ENCODE measurements around the gene HEATR1. TPM values are rescaled to one million over a fixed set of nuclear protein-coding genes. Genes with fewer than 3 reads are reported as not detected.

HEATR1 gene
- total RNA-seq, 2 donors from 2014 or later, result 14.1 to 40.7 TPM

DNA sequence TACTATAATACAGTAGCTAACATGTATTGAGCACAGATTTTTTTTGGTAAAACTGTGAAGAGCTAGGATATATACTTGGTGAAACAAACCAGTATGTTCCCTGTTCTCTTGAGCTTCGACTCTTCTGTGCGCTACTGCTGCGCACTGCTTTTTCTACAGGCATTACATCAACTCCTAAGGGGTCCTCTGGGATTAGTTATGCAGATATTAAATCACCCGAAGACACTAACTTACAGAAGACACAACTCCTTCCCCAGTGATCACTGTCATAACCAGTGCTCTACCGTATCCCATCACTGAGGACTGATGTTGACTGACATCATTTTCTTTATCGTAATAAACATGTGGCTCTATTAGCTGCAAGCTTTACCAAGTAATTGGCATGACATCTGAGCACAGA is 55.9 kb downstream of the HEATR1 start:
- no peak overlapping the region for H3K27ac ChIP-seq
- no peaks in the 10 kb centered on the region for H3K9me3 ChIP-seq
- intact Hi-C loops (cut with DNase I), result no loop called here
- no peak for DNase-seq (ENCODE audit: low spot score)
- H3K27me3 ChIP-seq (replicated peaks; ENCODE audit: insufficient read depth), result no peaks in the 10 kb centered on the region
- H3K4me3 ChIP-seq, result no peak overlapping the region
- no peaks in the 10 kb centered on the region for H3K4me1 ChIP-seq (replicated peaks)
- TF ChIP-seq POLR2AphosphoS5 (IDR thresholded peaks at IDR 0.05) (no peak), POLR2A (IDR thresholded peaks at IDR 0.05) (no peak)
- TF ChIP-seq, protein P1, sequence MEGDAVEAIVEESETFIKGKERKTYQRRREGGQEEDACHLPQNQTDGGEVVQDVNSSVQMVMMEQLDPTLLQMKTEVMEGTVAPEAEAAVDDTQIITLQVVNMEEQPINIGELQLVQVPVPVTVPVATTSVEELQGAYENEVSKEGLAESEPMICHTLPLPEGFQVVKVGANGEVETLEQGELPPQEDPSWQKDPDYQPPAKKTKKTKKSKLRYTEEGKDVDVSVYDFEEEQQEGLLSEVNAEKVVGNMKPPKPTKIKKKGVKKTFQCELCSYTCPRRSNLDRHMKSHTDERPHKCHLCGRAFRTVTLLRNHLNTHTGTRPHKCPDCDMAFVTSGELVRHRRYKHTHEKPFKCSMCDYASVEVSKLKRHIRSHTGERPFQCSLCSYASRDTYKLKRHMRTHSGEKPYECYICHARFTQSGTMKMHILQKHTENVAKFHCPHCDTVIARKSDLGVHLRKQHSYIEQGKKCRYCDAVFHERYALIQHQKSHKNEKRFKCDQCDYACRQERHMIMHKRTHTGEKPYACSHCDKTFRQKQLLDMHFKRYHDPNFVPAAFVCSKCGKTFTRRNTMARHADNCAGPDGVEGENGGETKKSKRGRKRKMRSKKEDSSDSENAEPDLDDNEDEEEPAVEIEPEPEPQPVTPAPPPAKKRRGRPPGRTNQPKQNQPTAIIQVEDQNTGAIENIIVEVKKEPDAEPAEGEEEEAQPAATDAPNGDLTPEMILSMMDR (IDR thresholded peaks at IDR 0.05), result no peak
- peaks cover 9 to 17% of the 10 kb centered on the region in 2 donors for H3K36me3 ChIP-seq
- WGBS, result 74% methylated on average over 6 of the region's 6 CpGs

DNA sequence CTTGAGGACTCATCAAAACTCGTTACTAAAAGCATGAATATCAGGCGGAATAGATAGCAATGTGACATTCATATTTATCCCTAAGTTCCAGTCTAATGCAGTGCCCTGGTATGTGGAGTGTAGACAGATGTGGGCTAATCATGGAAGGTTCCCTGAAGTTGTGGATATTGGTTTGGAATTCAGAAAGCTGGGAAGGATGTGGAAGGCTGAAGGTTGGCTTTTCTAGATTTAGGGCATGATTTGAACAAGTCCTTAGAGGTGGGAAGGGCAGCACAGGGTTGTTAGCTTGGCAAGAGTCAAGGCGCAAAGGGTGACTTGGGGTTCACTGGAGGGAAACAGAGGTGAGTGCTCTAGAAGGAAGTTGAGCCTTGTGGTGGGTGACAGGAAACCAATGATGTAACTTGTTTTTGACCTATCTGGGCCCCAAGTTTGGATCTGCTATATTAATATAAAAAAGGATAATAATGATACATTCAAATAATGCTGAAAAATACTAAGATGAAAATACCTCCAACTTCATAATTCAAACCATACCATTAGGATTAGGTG is 58.6 kb downstream of the HEATR1 start:
- Histone ChIP-seq H3K4me1 (replicated peaks) (no peaks in the 10 kb centered on the region), H3K9me3 (no peaks in the 10 kb centered on the region), H3K27ac (no peak overlapping the region), H3K27me3 (replicated peaks; ENCODE audit: insufficient read depth) (no peaks in the 10 kb centered on the region), H3K4me3 (no peak overlapping the region), H3K36me3 (peaks cover 12 to 23% of the 10 kb centered on the region in 2 donors)
- WGBS, result 82% methylated on average over 3 of the region's 3 CpGs
- no peak for DNase-seq (ENCODE audit: low spot score)
- intact Hi-C loops (cut with DNase I), result no loop called here
- no peak for TF ChIP-seq POLR2A (IDR thresholded peaks at IDR 0.05)
- no peak for TF ChIP-seq POLR2AphosphoS5 (IDR thresholded peaks at IDR 0.05)
- TF ChIP-seq, protein P1 (IDR thresholded peaks at IDR 0.05), result no peak

DNA sequence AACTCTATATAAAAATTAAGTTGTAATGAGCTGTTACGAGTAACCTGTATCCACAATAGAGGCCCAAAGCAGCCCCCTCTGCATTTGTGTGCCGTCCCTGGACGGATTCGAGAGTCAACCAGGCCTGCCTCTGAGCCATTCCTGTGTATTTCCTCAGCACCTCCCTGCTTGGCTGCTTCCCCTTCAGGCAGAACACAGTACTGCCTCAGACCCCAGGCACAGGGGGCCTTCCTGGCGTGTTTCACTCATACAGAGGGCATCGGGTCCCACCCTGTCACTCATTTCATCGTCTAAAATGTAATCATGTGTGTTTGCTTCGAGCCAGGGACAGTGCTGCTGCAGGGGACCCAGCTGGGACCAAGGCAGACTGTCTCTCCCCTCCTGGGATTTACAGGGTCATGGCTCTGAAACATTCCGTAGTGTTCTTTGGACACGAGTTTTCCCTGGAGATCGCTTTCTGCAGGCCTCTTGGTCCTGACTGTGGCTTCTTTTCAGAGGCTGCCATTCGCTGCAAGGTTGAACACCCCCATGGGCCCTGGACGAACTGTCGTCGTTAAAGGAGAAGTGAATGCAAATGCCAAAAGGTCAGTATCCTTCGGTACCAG is 61.1 kb downstream of the HEATR1 start:
- TF ChIP-seq POLR2AphosphoS5 (IDR thresholded peaks at IDR 0.05), result no peak
- TF ChIP-seq POLR2A (IDR thresholded peaks at IDR 0.05), result no peak
- TF ChIP-seq, protein P1 (IDR thresholded peaks at IDR 0.05), result no peak
- DNase-seq (ENCODE audit: low spot score), result no peak
- Histone ChIP-seq H3K4me3 (no peak overlapping the region), H3K27ac (no peak overlapping the region), H3K27me3 (replicated peaks; ENCODE audit: insufficient read depth) (no peaks in the 10 kb centered on the region), H3K9me3 (no peaks in the 10 kb centered on the region), H3K36me3 (peaks cover 8 to 15% of the 10 kb centered on the region in 2 donors), H3K4me1 (replicated peaks) (no peaks in the 10 kb centered on the region)
- intact Hi-C loops (cut with DNase I), result no loop called here
- 80% methylated on average over 16 of the region's 16 CpGs for WGBS

DNA sequence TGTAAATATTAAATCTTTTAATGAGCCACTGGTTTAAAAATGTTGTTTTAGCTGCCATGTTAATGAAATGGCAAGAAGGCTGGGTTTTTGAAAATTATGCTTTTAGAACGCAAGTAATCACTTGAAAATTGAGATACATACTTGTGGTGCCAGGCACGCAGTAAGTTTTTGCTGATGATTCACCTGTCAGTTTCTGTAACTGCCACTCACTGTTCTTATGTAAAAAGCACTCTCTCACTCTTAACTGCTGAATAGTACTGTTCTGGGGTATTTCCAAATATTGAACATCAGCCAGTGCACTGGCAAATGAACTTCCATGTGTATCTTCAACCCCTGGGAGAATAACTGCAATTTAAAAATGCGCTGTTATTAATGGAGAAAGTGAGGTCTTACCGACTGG is 62.6 kb downstream of the HEATR1 start:
- DNase-seq (ENCODE audit: low spot score), result no peak
- Histone ChIP-seq H3K27ac (no peak overlapping the region), H3K4me1 (replicated peaks) (no peaks in the 10 kb centered on the region), H3K36me3 (peaks cover 8 to 15% of the 10 kb centered on the region in 2 donors), H3K9me3 (no peaks in the 10 kb centered on the region), H3K27me3 (replicated peaks; ENCODE audit: insufficient read depth) (no peaks in the 10 kb centered on the region), H3K4me3 (no peak overlapping the region)
- TF ChIP-seq POLR2A (IDR thresholded peaks at IDR 0.05) (no peak), POLR2AphosphoS5 (IDR thresholded peaks at IDR 0.05) (no peak)
- TF ChIP-seq, protein P1 (IDR thresholded peaks at IDR 0.05), result no peak
- intact Hi-C loops (cut with DNase I), result no loop called here
- WGBS, result 96% methylated on average over 4 of the region's 4 CpGs
